Stimulated activated CD8-positive, alpha-beta memory T cell treated with anti-CD3 and anti-CD28 coated beads, Interleukin-15, amount 100 ng/mL, for 24 hours (primary cell): ENCODE measurements around the gene ABCG1.

Experiments used
- DNase-seq: peaks from one replicate; pipeline ENCODE4 v3.0.0-alpha.2; 2020; ENCODE audit warnings: low read depth

The ABCG1 gene

GRCh38 chr21:42308161-42308913, 89.4 kb downstream of the ABCG1 start:
- no peak for DNase-seq

- DNase-seq: no peak
Measured at GRCh38 chr21:42308914-42309752, 90.2 kb downstream of the ABCG1 start.

- DNase-seq: peak; percentile 56
Measured at GRCh38 chr21:42309753-42310213, 90.8 kb downstream of the ABCG1 start.

- no peak for DNase-seq
Measured at GRCh38 chr21:42310411-42311001, 91.6 kb downstream of the ABCG1 start.

GRCh38 chr21:42311160-42311559, 92.2 kb downstream of the ABCG1 start:
- DNase-seq: no peak

- DNase-seq: no peak
Measured at GRCh38 chr21:42311816-42312625, 93.1 kb downstream of the ABCG1 start.

- DNase-seq: no peak
Measured at GRCh38 chr21:42312626-42313104, 93.7 kb downstream of the ABCG1 start.

GRCh38 chr21:42313501-42313969, 94.6 kb downstream of the ABCG1 start:
- no peak for DNase-seq

- no peak for DNase-seq
Measured at GRCh38 chr21:42314616-42315295, 95.8 kb downstream of the ABCG1 start.

GRCh38 chr21:42315296-42315891, 96.5 kb downstream of the ABCG1 start, which contains the start of gene TFF3:
Gene TFF3, minus strand, starts transcription at chr21:42315409. Its CDS starts 35 bp downstream, at chr21:42315374.
- no peak for DNase-seq

- no peak for DNase-seq
Measured at GRCh38 chr21:42316891-42317290, 98.0 kb downstream of the ABCG1 start.

GRCh38 chr21:42317341-42317741, 98.4 kb downstream of the ABCG1 start:
- no peak for DNase-seq

GRCh38 chr21:42317826-42318746, 99.1 kb downstream of the ABCG1 start:
- no peak for DNase-seq

- no peak for DNase-seq
Measured at GRCh38 chr21:42319376-42319775, 100.4 kb downstream of the ABCG1 start.

GRCh38 chr21:42319851-42320572, 101.1 kb downstream of the ABCG1 start:
- DNase-seq: no peak

- DNase-seq: no peak
Measured at GRCh38 chr21:42320791-42321190, 101.9 kb downstream of the ABCG1 start.

GRCh38 chr21:42321231-42321630, 102.3 kb downstream of the ABCG1 start:
- DNase-seq: no peak

GRCh38 chr21:42321845-42322244, 102.9 kb downstream of the ABCG1 start:
- DNase-seq: no peak

- DNase-seq: no peak
Measured at GRCh38 chr21:42324896-42325295, 106.0 kb downstream of the ABCG1 start.
